ENCODE results near the gene CYP11A1. TPM values are rescaled to one million over a fixed set of nuclear protein-coding genes. Genes with fewer than 3 reads are reported as not detected.

The CYP11A1 gene
- total and polyA plus RNA-seq, 2 donors (not counting 1 experiment from before 2014, with no cell fraction given) = not detected

- H3K4me1 ChIP-seq (ENCODE audit: control insufficient read depth in 2 of 2, insufficient read depth in 2 of 2, low read length in 2 of 2) = peaks cover 69 to 90% of the 10 kb centered on the region in 2 donors
- Mint-ChIP-seq H3K4me3 (peak overlapping the region; percentile 49), H3K9me3 (ENCODE audit: insufficient read depth) (no peaks in the 10 kb centered on the region), H3K27ac (peak overlapping the region; percentile 57), H3K4me1 (peaks cover 89% of the 10 kb centered on the region), H3K27me3 (no peaks in the 10 kb centered on the region)
- DNase-seq = peak; percentile 63
- H3K36me3 ChIP-seq (replicated peaks in 1 of 2; ENCODE audit: control extremely low read depth in 1 of 2, control insufficient read depth in 1 of 2, extremely low read depth in 1 of 2, insufficient read depth in 2 of 2, low read length in 1 of 2) = no peaks in the 10 kb centered on the region
- no peaks in the 10 kb centered on the region for H3K27me3 ChIP-seq (replicated peaks in 1 of 4; ENCODE audit: control extremely low read depth in 1 of 4, control insufficient read depth in 3 of 4, insufficient read depth in 4 of 4, low read length in 3 of 4)
- peaks cover 0 to 4% (median 0%) of the 10 kb centered on the region in 3 donors for H3K9me3 ChIP-seq (ENCODE audit: control extremely low read depth in 1 of 3, control insufficient read depth in 2 of 3, insufficient read depth in 1 of 3, low read length in 2 of 3)
- H3K4me3 ChIP-seq (ENCODE audit: control extremely low read depth in 1 of 5, extremely low read depth in 1 of 5, insufficient read depth in 1 of 5, low read depth in 2 of 5, low read length in 4 of 5) = peak overlapping the region in 4 of 5 experiments; percentile 16 to 45 (median 37)
- peak overlapping the region; percentile 49 for H3K9ac ChIP-seq (ENCODE audit: low read length)
- H4K20me1 ChIP-seq (ENCODE audit: control insufficient read depth, insufficient read depth, low read length, poor library complexity, severe bottlenecking) = no peaks in the 10 kb centered on the region
- WGBS (ENCODE audit: insufficient coverage) = 1% methylated on average over 14 of the region's 16 CpGs
- TF ChIP-seq CTCF (IDR thresholded peaks at IDR 0.05) (no peak), EZH2 (IDR thresholded peaks at IDR 0.05; ENCODE audit: borderline replicate concordance, insufficient read depth, low read depth, low read length, poor library complexity, severe bottlenecking) (no peak)
- ATAC-seq (ENCODE audit: low read depth) = peak; percentile 19
- ChIA-PET CTCF (interaction anchor here (1.0 to 9.5 kb wide), 12 partner anchors 8 to 384 kb away, joined by 3 to 153 read pairs (median 6); partner anchors contain the start of gene SEMA7A), POLR2A (interaction anchor here (0.7 to 8.4 kb wide), 10 partner anchors 8 to 384 kb away, joined by 3 to 64 read pairs (median 5); partner anchors contain the start of gene SEMA7A)
- intact Hi-C loops (cut with micrococcal nuclease) = loop anchor here (1.0 kb wide), 3 partner anchors 8 to 29 kb away; partner anchors contain the start of gene SEMA7A
- peaks cover 10% of the 10 kb centered on the region for H3K79me2 ChIP-seq (ENCODE audit: control insufficient read depth, insufficient read depth, low read length)
- H2AFZ ChIP-seq (ENCODE audit: insufficient read depth, low read depth, low read length, poor library complexity, severe bottlenecking) = no peak overlapping the region
- H3K27ac ChIP-seq (ENCODE audit: low read length in 2 of 2) = peak overlapping the region; percentile 76
- H3K4me2 ChIP-seq (replicated peaks; ENCODE audit: low read depth, low read length, poor library complexity, severe bottlenecking) = peak overlapping the region; percentile 80
These were observed 36.6 kb upstream of the CYP11A1 start for GRCh38 chr15:74403991-74404563.

- no peaks in the 10 kb centered on the region for H3K27me3 ChIP-seq (replicated peaks in 1 of 4; ENCODE audit: control extremely low read depth in 1 of 4, control insufficient read depth in 3 of 4, insufficient read depth in 4 of 4, low read length in 3 of 4)
- peaks cover 10% of the 10 kb centered on the region for H3K79me2 ChIP-seq (ENCODE audit: control insufficient read depth, insufficient read depth, low read length)
- intact Hi-C loops (cut with micrococcal nuclease) = loop anchor here (1.0 kb wide), 2 partner anchors 18 to 30 kb away; partner anchors contain the start of gene SEMA7A
- no peaks in the 10 kb centered on the region for H4K20me1 ChIP-seq (ENCODE audit: control insufficient read depth, insufficient read depth, low read length, poor library complexity, severe bottlenecking)
- ChIA-PET POLR2A (interaction anchor here (0.7 to 8.4 kb wide), 8 partner anchors 9 to 384 kb away, joined by 3 to 64 read pairs (median 10); partner anchors contain the start of gene SEMA7A), CTCF (interaction anchor here (1.0 to 9.5 kb wide), 14 partner anchors 8 to 390 kb away, joined by 3 to 153 read pairs (median 4); partner anchors contain the start of gene SEMA7A)
- peak overlapping the region; percentile 76 for H3K27ac ChIP-seq (ENCODE audit: low read length in 2 of 2)
- ATAC-seq (ENCODE audit: low read depth) (peak; percentile 5), DNase-seq (no peak)
- H3K4me3 ChIP-seq (ENCODE audit: control extremely low read depth in 1 of 5, extremely low read depth in 1 of 5, insufficient read depth in 1 of 5, low read depth in 2 of 5, low read length in 4 of 5) = peak overlapping the region in 4 of 5 experiments; percentile 16 to 45 (median 37)
- peak overlapping the region; percentile 49 for H3K9ac ChIP-seq (ENCODE audit: low read length)
- Mint-ChIP-seq H3K4me1 (peaks cover 91% of the 10 kb centered on the region), H3K27me3 (no peaks in the 10 kb centered on the region), H3K27ac (peak overlapping the region; percentile 57), H3K4me3 (peak overlapping the region; percentile 49), H3K9me3 (ENCODE audit: insufficient read depth) (no peaks in the 10 kb centered on the region)
- H3K9me3 ChIP-seq (ENCODE audit: control extremely low read depth in 1 of 3, control insufficient read depth in 2 of 3, insufficient read depth in 1 of 3, low read length in 2 of 3) = peaks cover 0 to 4% (median 0%) of the 10 kb centered on the region in 3 donors
- no peaks in the 10 kb centered on the region for H3K36me3 ChIP-seq (replicated peaks in 1 of 2; ENCODE audit: control extremely low read depth in 1 of 2, control insufficient read depth in 1 of 2, extremely low read depth in 1 of 2, insufficient read depth in 2 of 2, low read length in 1 of 2)
- H2AFZ ChIP-seq (ENCODE audit: insufficient read depth, low read depth, low read length, poor library complexity, severe bottlenecking) = no peak overlapping the region
- H3K4me1 ChIP-seq (ENCODE audit: control insufficient read depth in 2 of 2, insufficient read depth in 2 of 2, low read length in 2 of 2) = peaks cover 74 to 92% of the 10 kb centered on the region in 2 donors
- H3K4me2 ChIP-seq (replicated peaks; ENCODE audit: low read depth, low read length, poor library complexity, severe bottlenecking) = peak overlapping the region; percentile 80
- 14% methylated on average over 7 of the region's 10 CpGs for WGBS (ENCODE audit: insufficient coverage)
- TF ChIP-seq CTCF (IDR thresholded peaks at IDR 0.05) (no peak), EZH2 (IDR thresholded peaks at IDR 0.05; ENCODE audit: borderline replicate concordance, insufficient read depth, low read depth, low read length, poor library complexity, severe bottlenecking) (no peak)
These were observed 36.1 kb upstream of the CYP11A1 start for GRCh38 chr15:74403588-74403919.

Measured in B cell (primary cell).